T47D (cell line): Measurements from ENCODE around the gene NDUFAF5.

Experiments used
- DNase-seq, 2 experiments: peaks; one replicate each; pipeline versions ENCODE4 v3.0.0 to v3.0.0-alpha.2; 2011 to 2012; ENCODE audit warnings: low read depth in 1 of 2, low spot score in 1 of 2
- JUND ChIP-seq: IDR thresholded peaks from 2 replicates; pipeline ENCODE4 v1.6.1; 2012; ENCODE audit warnings: low read depth
- in situ Hi-C: cut with HindIII; loops from 2 replicates; pipeline ENCODE4 v1.10.0; 2016; ENCODE audit warnings: low sequenced_read_pairs, low pct_unique_long_range_greater_than_20kb

Gene NDUFAF5

DNA sequence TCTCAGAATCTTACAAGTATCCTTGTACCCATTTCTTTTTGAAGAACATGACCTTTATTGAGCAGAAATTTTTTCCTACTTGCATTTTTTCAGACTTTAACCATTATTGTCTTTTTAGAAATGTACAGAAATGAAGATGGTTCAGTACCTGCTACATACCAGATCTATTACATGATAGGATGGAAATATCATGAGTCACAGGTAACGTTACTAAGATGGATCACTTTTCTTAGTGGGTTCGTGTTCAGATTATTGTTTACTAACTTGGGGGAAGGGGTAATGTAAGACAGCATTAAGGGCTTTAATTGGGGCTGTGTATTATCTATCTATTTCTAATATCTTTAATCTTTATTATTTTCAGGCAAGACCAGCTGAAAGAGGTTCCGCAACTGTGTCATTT is 31.9 kb downstream of the NDUFAF5 start:
- DNase-seq = no peak
- in situ Hi-C loops = no loop called here
- TF ChIP-seq JUND = no peak

DNA sequence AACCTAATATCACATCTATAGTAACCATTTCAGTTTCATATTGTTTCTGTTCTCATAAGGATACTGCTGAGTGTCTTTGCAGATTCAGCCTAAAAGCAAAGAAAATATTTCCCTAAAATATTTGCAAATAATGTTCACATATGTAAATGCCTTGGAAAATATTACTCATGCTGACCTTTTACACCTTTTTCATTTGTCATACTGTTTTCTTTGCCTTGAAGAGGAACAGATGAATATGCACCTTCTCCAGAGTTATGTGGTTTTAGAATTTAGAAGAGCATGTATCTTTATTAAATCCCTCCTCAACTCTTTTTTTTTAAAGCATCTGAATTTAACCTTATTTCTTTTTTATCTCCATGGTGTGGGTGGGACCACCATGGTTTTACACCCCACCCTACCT is 32.5 kb downstream of the NDUFAF5 start:
- DNase-seq = no peak
- in situ Hi-C loops = no loop called here

DNA sequence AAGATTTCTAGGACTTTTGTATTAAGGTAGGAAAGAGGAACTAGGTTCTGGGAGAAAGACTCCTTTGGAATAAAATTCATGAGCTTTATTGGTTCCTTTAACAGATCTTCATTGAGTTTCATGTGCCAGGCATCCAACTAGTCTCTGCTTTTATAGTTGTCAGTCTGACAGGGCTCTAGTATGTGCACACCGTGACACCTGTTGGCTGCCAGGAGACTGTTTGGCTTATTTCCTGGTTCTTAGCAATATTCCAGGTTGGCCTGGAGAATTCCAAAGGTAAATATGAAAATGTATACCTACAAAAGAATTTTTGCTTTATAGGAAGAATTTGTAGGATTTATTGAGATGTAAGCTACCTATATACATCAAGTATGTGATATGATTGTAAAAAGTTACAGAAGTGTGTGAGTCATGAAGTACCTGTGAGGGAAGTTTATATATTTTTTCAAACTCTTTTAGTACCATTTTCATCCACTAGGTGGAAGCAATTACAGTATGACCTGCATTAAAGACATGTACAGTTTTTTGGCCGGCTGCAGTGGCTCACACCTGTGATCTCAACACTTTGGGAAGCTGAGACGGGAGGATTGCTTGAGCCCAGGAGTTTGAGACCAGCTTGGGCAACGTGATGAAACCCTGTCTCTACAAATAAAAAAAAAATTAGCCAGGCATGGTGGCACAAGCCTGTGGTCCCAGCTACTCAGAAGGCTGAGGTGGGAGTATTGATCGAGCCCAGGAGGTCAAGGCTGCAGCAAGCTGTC is 35.2 kb downstream of the NDUFAF5 start:
- in situ Hi-C loops = no loop called here
- peak; percentile 53 to 82 for DNase-seq

More for the DNA sequence above, 32.5 kb downstream of the NDUFAF5 start:
- no peak for TF ChIP-seq JUND

DNA sequence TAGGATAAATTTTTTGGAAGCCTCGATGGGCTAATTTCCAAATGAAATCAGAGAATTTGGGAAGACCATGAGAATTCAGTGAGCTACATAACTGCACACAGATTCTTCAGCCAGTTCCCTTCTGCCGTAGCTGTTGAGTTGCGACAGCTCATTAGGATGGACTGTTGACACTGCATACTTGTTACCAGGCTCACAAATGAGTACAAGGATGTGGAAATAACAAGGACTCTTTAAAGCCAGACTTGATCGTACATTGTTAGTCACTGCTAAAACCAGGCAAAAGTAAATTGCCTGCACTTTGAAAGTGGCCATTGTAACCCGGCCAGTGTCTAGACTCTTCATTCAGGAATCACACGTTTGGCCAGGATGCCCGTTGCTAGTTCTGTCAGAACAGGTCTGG is 37.0 kb downstream of the NDUFAF5 start:
- in situ Hi-C loops = no loop called here
- no peak for TF ChIP-seq JUND
- DNase-seq = no peak

More for the DNA sequence above, 35.2 kb downstream of the NDUFAF5 start:
- TF ChIP-seq JUND = no peak

DNA sequence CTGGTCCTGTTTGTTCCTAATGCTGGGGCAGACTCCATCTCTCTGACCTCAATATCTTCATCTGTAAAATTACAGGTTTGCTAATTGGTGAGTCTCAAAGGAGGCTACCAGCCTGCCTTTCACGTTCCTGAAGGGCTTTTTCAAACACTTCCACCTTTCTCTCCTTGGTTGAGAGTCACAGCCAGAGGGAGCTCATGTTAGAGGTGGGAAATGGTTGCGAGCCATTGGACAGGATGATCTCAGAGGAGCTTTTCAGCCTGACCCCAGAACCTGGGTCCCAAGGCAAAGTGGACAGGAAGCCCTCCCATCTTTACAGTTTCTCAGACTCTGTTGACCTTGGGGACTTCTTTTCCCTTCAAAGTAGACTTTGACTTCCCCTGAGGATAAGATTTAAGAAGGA is 37.6 kb downstream of the NDUFAF5 start:
- no peak for TF ChIP-seq JUND
- in situ Hi-C loops = no loop called here
- peak in 1 of 2 experiments; percentile 27 for DNase-seq

DNA sequence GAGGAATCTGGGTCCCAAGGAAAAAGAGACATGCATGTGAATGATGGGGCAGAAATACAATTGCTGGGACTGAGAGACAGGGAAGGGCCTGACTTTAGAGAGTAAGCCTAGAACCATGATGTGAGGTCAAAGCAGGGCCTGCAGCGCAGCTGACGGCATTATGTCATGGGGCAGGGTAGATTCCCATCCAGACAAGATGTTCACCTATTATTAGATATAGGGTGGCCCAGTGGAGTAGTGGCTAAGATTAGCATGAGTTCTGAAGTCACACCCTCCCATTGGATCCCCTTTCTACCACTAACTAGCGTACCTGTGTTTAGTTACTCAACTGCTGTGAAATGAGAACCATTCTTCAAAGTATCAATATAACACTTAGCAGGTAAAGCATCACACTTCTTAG is 39.6 kb downstream of the NDUFAF5 start:
- no peak for TF ChIP-seq JUND
- DNase-seq = no peak
- in situ Hi-C loops = no loop called here

DNA sequence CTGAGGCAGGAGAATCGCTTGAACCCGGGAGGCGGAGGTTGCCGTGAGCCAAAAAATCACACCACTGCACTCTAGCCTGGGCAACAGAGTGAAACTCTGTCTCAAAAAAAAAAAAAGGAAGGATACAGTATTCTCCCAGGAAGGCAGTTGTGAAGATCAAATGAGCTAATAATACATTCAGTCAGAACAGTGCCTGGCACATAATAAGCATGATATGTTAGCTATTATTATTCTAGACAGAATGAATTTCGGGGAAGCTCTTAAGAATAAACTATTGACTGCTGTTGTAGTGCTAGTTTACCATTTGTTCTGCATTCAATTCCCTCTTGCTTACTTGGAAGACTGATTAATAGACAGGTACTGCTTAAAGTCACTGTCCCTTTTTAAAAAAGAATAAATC is 40.6 kb downstream of the NDUFAF5 start:
- no peak for DNase-seq
- TF ChIP-seq JUND = no peak
- in situ Hi-C loops = no loop called here

DNA sequence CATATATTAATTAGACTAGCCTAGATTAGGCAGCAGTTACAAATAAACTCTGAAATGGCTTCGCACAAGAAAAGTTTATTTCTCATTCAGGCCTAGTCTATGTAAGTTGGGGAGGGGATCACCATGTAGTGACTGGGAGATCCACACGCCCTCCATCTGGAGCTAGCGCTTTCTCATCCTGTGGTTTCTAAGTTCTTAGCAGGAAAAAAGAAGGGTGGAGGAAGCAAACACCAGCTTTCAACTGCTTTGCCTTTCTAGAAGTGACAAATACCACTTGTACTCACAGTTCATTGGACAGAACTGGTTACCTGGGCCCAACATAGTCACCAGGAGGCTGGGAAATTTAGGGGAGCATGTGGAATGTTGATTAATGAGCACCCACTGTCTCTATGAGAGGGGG is 46.6 kb downstream of the NDUFAF5 start:
- DNase-seq = no peak
- in situ Hi-C loops = no loop called here
- no peak for TF ChIP-seq JUND

DNA sequence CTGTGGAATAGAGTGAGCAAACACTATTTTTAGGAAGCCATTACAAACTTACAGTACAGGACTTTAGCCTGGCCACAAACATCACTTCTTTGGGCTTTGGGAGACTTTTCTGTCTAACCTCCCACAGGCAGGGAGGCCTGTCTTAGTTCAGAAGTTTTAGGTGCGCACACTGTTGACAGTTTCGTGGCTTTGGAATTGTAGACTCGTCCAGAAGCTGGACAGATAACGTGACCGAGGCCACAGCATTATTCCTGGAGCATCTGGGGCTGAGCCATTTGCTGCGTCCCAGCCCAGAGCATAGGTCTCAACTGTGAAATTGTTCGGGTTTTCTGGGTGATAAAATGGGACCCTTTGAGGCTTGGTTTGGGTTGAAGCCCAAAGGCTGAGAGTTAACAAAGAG is 53.8 kb downstream of the NDUFAF5 start:
- DNase-seq = no peak
- in situ Hi-C loops = no loop called here
- no peak for TF ChIP-seq JUND

DNA sequence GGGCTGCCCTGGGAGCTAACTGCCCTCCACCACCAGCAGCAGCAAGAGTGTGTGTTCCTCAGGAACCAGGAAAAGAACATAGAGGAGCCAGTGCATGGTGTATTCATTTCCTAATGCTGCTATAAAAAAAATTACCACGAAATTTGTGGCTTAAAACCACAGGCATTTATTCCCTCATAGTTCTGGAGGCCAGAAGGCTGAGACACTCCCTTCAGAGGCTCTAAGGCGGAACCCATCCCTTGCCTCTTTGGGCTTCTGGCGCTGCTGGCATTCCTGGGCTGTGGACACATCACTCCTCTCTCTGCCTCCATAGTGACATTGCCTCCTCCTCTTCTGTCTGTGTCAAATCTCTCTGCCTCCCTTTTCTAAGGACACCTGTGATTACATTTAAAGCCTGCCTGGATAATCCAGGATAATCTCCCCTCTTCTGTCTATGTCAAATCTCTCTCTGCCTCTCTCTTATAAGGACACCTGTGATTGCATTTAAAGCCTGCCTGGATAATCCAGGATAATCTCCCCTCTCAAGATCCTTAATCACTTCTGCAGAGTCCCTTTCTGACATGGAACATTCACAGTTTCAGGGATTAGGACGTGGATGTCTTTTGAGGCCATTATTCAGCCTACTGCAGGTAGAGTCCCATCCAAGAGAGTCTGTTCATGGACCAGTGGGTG is 54.7 kb downstream of the NDUFAF5 start:
- DNase-seq = no peak
- in situ Hi-C loops = no loop called here
- TF ChIP-seq JUND = no peak

DNA sequence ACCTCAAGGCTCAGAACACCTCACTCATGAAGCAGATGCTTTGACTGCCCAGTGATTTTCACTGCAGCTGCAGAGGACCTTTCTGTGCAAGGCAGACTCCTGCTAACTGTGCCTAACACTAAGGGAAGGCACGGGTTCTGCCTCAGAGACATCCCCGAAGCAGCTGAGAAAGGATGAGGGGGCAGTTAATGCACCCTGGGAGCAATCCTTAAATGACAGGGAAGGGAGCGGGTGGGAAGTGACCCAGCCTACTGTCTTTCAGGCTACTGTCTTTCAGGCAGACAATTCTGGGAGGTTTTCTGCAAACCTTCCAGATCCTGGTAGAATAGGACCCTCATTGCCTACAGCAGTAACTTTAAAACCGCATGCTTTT is 55.3 kb downstream of the NDUFAF5 start:
- in situ Hi-C loops = no loop called here
- TF ChIP-seq JUND = no peak
- no peak for DNase-seq

DNA sequence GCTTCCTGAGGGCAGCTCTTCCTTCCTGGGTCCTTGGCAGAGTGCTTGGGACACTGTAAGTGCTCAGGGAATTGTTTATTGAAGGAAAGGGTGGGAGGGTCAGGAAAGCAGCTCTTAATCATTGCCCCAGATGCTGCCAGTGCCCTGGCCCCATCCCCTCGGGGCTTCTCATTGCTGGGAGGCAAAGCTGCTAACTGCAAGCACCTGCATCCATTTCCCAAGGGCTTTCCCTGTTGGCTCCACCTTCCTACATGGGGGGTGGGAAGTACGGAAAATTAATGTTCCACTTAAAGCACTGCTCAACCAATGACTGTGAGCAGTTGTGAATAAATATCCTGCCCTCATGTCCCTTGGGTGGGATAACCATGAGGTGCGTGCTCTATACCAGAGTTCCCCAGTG is 56.4 kb downstream of the NDUFAF5 start:
- in situ Hi-C loops = no loop called here
- no peak for DNase-seq
- no peak for TF ChIP-seq JUND

DNA sequence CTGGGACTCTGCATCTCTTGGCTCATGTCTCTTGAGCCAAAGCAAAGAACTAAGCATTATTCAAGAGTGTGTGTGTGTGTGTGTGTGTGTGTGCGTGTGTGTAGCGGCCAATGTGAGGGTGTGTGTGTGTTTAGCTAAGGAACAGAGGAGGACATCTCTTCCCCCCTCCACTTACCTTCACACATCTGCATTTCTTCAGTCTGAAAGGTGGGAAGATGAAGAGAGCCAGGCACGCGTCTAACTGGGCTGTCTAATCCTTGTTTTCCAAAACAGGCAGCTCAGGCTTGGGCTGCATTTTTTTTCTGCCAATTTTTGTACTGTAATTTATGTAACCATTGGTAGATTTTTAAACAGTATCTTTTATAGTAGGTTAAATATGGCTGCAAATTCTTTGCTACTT is 59.5 kb downstream of the NDUFAF5 start:
- TF ChIP-seq JUND = no peak
- in situ Hi-C loops = no loop called here
- no peak for DNase-seq
